ENCODE data around the gene ISCA2.

Gene ISCA2

GRCh38 chr14:74463697-74464096 lies 29.9 kb upstream of the ISCA2 start:
- TF ChIP-seq EZH2 (IDR thresholded peaks at IDR 0.05) (no peak), POLR2AphosphoS5 (IDR thresholded peaks at IDR 0.05; ENCODE audit: borderline replicate concordance, low read depth, low read length) (no peak), FOXP2 (optimal IDR thresholded peaks at IDR 0.05; ENCODE audit: control extremely low read depth, extremely low read length, insufficient read depth) (no peak)
- no peak for DNase-seq (ENCODE audit: low read depth, low spot score)
- H3K9ac ChIP-seq (ENCODE audit: insufficient read length), result no peak overlapping the region

GRCh38 chr14:74464785-74465184 lies 28.8 kb upstream of the ISCA2 start:
- Histone ChIP-seq H3K27ac (no peak overlapping the region), H3K9ac (ENCODE audit: insufficient read length) (no peak overlapping the region), H3K9me3 (ENCODE audit: low read depth, low read length) (no peaks in the 10 kb centered on the region), H3K36me3 (ENCODE audit: insufficient read depth, low read length) (no peaks in the 10 kb centered on the region), H3K4me3 (no peak overlapping the region)
- DNase-seq (ENCODE audit: low read depth, low spot score), result no peak
- TF ChIP-seq FOXP2 (optimal IDR thresholded peaks at IDR 0.05; ENCODE audit: control extremely low read depth, extremely low read length, insufficient read depth) (no peak), EZH2 (IDR thresholded peaks at IDR 0.05) (no peak), POLR2AphosphoS5 (IDR thresholded peaks at IDR 0.05; ENCODE audit: borderline replicate concordance, low read depth, low read length) (no peak)

More at GRCh38 chr14:74463697-74464096, 29.9 kb upstream of the ISCA2 start:
- Histone ChIP-seq H3K4me3 (no peak overlapping the region), H3K9me3 (ENCODE audit: low read depth, low read length) (no peaks in the 10 kb centered on the region), H3K27ac (no peak overlapping the region), H3K36me3 (ENCODE audit: insufficient read depth, low read length) (no peaks in the 10 kb centered on the region)

- H3K9me3 ChIP-seq (ENCODE audit: low read depth, low read length), result no peaks in the 10 kb centered on the region
- no peak for TF ChIP-seq FOXP2 (optimal IDR thresholded peaks at IDR 0.05; ENCODE audit: control extremely low read depth, extremely low read length, insufficient read depth)
- no peak for TF ChIP-seq EZH2 (IDR thresholded peaks at IDR 0.05)
- no peak for TF ChIP-seq POLR2AphosphoS5 (IDR thresholded peaks at IDR 0.05; ENCODE audit: borderline replicate concordance, low read depth, low read length)
Measured at GRCh38 chr14:74465335-74465734, 28.2 kb upstream of the ISCA2 start.

DNA sequence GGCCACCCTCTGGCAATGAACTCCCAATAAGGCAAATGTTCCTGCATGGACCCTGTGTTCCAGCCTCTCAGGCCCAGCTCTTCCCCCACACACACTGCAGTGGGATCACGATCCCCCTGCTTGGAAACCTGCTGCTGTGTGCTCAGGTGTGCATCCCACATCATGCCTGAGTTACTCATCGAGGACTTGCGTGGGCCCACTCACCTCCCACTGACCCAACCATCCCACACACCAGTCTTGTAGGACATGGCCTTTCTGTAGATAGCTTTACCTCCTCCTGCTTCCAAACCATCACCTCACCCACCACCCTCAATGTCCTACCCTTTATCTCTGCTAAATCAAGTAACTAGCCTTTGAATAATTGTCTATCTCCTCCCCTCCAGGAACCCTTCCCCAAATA lies 25.1 kb upstream of the ISCA2 start:
- TF ChIP-seq FOXP2 (optimal IDR thresholded peaks at IDR 0.05; ENCODE audit: control extremely low read depth, extremely low read length, insufficient read depth) (no peak), POLR2AphosphoS5 (IDR thresholded peaks at IDR 0.05; ENCODE audit: borderline replicate concordance, low read depth, low read length) (no peak)
- Histone ChIP-seq H3K36me3 (ENCODE audit: insufficient read depth, low read length) (no peaks in the 10 kb centered on the region), H3K27ac (no peak overlapping the region), H3K9ac (ENCODE audit: insufficient read length) (no peak overlapping the region), H3K4me3 (no peak overlapping the region), H3K9me3 (ENCODE audit: low read depth, low read length) (no peaks in the 10 kb centered on the region)
- no peak for DNase-seq (ENCODE audit: low read depth, low spot score)

More at GRCh38 chr14:74465335-74465734, 28.2 kb upstream of the ISCA2 start:
- no peak for DNase-seq (ENCODE audit: low read depth, low spot score)
- H3K4me3 ChIP-seq, result no peak overlapping the region
- H3K27ac ChIP-seq, result no peak overlapping the region
- no peaks in the 10 kb centered on the region for H3K36me3 ChIP-seq (ENCODE audit: insufficient read depth, low read length)
- H3K9ac ChIP-seq (ENCODE audit: insufficient read length), result no peak overlapping the region

DNA sequence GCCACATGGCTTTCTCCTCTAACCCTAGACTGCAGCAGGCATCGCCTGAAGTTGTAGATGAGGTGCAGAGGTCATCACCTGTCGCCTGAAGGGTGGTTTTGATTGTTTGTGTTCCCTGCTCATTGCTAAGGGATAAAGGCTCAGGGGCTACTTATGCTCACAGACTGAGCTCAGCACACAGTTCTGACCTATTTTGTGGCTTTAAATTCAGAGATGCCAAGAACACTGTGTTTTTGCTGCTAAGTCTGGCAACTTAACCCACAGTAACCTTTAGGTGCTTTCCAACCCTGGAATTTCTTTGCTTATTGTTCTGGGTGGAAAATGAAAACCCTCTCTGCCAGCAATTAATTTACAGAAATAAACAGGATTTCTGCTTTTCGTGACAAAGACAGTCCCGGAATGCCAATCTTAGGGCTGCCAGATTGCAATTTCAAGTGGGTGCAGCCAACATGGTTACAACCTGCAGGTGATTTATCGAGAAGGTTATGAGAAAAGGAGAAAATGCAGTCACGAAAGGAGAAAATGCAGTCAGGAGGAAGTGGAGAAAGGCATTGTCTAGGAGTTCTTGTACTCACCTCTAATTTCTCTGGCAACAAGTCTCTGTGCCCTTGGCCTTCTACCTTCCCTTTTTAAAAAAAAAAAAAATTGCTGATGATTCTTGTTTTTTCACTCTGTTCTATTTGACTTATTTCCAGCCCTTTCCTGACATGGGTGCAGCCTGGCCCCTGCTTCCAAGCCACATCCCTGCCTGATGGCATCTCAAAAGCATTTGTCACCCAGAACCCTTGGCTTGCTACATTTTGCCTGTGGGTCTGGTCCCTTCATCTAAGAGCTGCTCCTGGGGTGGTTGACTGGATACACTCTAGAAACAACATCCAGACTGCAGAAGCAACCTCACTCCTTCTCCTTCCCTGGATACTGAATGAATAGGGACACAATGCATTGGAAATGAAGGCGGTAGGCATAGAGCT lies 23.7 kb upstream of the ISCA2 start:
- H3K27ac ChIP-seq, result no peak overlapping the region
- no peaks in the 10 kb centered on the region for H3K36me3 ChIP-seq (ENCODE audit: insufficient read depth, low read length)
- no peak overlapping the region for H3K4me3 ChIP-seq
- no peak overlapping the region for H3K9ac ChIP-seq (ENCODE audit: insufficient read length)
- no peaks in the 10 kb centered on the region for H3K9me3 ChIP-seq (ENCODE audit: low read depth, low read length)
- TF ChIP-seq EZH2 (IDR thresholded peaks at IDR 0.05) (no peak), FOXP2 (optimal IDR thresholded peaks at IDR 0.05; ENCODE audit: control extremely low read depth, extremely low read length, insufficient read depth) (no peak), POLR2AphosphoS5 (IDR thresholded peaks at IDR 0.05; ENCODE audit: borderline replicate concordance, low read depth, low read length) (no peak)
- no peak for DNase-seq (ENCODE audit: low read depth, low spot score)

- no peak for DNase-seq (ENCODE audit: low read depth, low spot score)
- Histone ChIP-seq H3K27ac (no peak overlapping the region), H3K9ac (ENCODE audit: insufficient read length) (no peak overlapping the region), H3K4me3 (no peak overlapping the region), H3K9me3 (ENCODE audit: low read depth, low read length) (no peaks in the 10 kb centered on the region), H3K36me3 (ENCODE audit: insufficient read depth, low read length) (no peaks in the 10 kb centered on the region)
- TF ChIP-seq EZH2 (IDR thresholded peaks at IDR 0.05) (no peak), POLR2AphosphoS5 (IDR thresholded peaks at IDR 0.05; ENCODE audit: borderline replicate concordance, low read depth, low read length) (no peak), FOXP2 (optimal IDR thresholded peaks at IDR 0.05; ENCODE audit: control extremely low read depth, extremely low read length, insufficient read depth) (no peak)
Measured at GRCh38 chr14:74472601-74473000, 21.0 kb upstream of the ISCA2 start.

- Histone ChIP-seq H3K9me3 (ENCODE audit: low read depth, low read length) (no peaks in the 10 kb centered on the region), H3K9ac (ENCODE audit: insufficient read length) (no peak overlapping the region), H3K36me3 (ENCODE audit: insufficient read depth, low read length) (no peaks in the 10 kb centered on the region), H3K27ac (no peak overlapping the region), H3K4me3 (no peak overlapping the region)
- no peak for DNase-seq (ENCODE audit: low read depth, low spot score)
- TF ChIP-seq POLR2AphosphoS5 (IDR thresholded peaks at IDR 0.05; ENCODE audit: borderline replicate concordance, low read depth, low read length) (no peak), FOXP2 (optimal IDR thresholded peaks at IDR 0.05; ENCODE audit: control extremely low read depth, extremely low read length, insufficient read depth) (no peak), EZH2 (IDR thresholded peaks at IDR 0.05) (no peak)
Measured at GRCh38 chr14:74474376-74474775, 19.2 kb upstream of the ISCA2 start.

DNA sequence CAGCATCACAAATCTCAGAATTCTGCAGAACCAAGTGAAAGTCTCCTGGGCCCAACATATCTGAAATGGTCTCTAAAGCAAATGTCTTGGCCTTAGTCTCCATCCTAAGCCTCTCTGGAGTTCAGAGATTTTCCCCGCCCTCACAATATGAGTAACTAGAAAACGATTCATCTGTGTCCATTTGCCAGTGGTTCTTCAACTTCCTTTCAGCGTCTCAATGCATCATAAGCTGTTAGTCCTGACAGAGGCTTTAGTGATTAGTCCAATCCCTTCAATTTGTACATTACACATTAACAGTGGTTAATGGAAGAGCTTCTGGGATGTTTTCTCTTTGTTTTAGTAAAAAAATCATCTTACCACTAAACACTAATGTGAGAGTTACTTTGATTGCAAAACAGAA lies 17.9 kb upstream of the ISCA2 start:
- H3K9ac ChIP-seq (ENCODE audit: insufficient read length), result no peak overlapping the region
- no peaks in the 10 kb centered on the region for H3K36me3 ChIP-seq (ENCODE audit: insufficient read depth, low read length)
- no peak overlapping the region for H3K4me3 ChIP-seq
- no peak for DNase-seq (ENCODE audit: low read depth, low spot score)
- H3K9me3 ChIP-seq (ENCODE audit: low read depth, low read length), result no peaks in the 10 kb centered on the region
- TF ChIP-seq FOXP2 (optimal IDR thresholded peaks at IDR 0.05; ENCODE audit: control extremely low read depth, extremely low read length, insufficient read depth) (no peak), POLR2AphosphoS5 (IDR thresholded peaks at IDR 0.05; ENCODE audit: borderline replicate concordance, low read depth, low read length) (no peak), EZH2 (IDR thresholded peaks at IDR 0.05) (no peak)
- H3K27ac ChIP-seq, result no peak overlapping the region
